IgD-negative memory B cell (primary cell): ENCODE results near the gene RNASET2. TPM values are rescaled to one million over a fixed set of nuclear protein-coding genes. Genes with fewer than 3 reads are reported as not detected.
"Not testable (repeated sequence)": the region's sequence is repeated elsewhere in the genome, so short reads cannot be mapped to it uniquely, and the experiment has no call there.

Experiments
- H3K27ac Mint-ChIP-seq, 3 donors: one replicate each; pipeline ENCODE4 v1.8.0; 2020 to 2022; ENCODE audit warnings: mild to moderate bottlenecking in 3 of 3, mixed read lengths in 3 of 3, moderate library complexity in 1 of 3
- H3K27me3 Mint-ChIP-seq: one replicate; pipeline ENCODE4 v1.8.0; 2021; ENCODE audit warnings: mixed read lengths
- H3K36me3 Mint-ChIP-seq: one replicate; pipeline ENCODE4 v1.8.0; 2020; ENCODE audit warnings: mild to moderate bottlenecking, mixed read lengths
- H3K4me1 Mint-ChIP-seq, 3 donors: one replicate each; pipeline ENCODE4 v1.8.0; 2020 to 2022; ENCODE audit warnings: mixed read lengths in 3 of 3, mild to moderate bottlenecking in 1 of 3
- H3K4me3 Mint-ChIP-seq, 4 donors: one replicate each; pipeline ENCODE4 v1.8.0; 2020 to 2022; ENCODE audit warnings: mild to moderate bottlenecking in 4 of 4, mixed read lengths in 4 of 4, moderate library complexity in 3 of 4
- H3K9me3 Mint-ChIP-seq, 3 donors: one replicate each; pipeline ENCODE4 v1.8.0; 2020 to 2021; ENCODE audit warnings: mixed read lengths in 3 of 3, mild to moderate bottlenecking in 1 of 3
- polyA plus RNA-seq: library from polyadenylated mRNA; unstranded; fragments of 300-500 nt; fragmentation: Illumina TruSeq; gene quantifications from one replicate; pipeline ENCODE4 v1.2.3, GENCODE V29; 2021

Gene RNASET2
- polyA plus RNA-seq, 1 donor from 2014 or later = 708 TPM

GRCh38 chr6:166900956-166901607, 55.3 kb downstream of the RNASET2 start:
- Mint-ChIP-seq H3K4me3 (no peak overlapping the region), H3K4me1 (peaks cover 12 to 15% (median 14%) of the 10 kb centered on the region in 3 donors), H3K9me3 (peaks cover 0 to 3% (median 1%) of the 10 kb centered on the region in 3 donors), H3K27ac (no peak overlapping the region), H3K36me3 (no peaks in the 10 kb centered on the region), H3K27me3 (no peaks in the 10 kb centered on the region)

GRCh38 chr6:166900130-166900708, 56.1 kb downstream of the RNASET2 start:
- H3K27me3 Mint-ChIP-seq = no peaks in the 10 kb centered on the region
- H3K9me3 Mint-ChIP-seq = peaks cover 0 to 3% (median 1%) of the 10 kb centered on the region in 3 donors
- H3K4me3 Mint-ChIP-seq = no peak overlapping the region
- peaks cover 12 to 14% (median 14%) of the 10 kb centered on the region in 3 donors for H3K4me1 Mint-ChIP-seq
- H3K36me3 Mint-ChIP-seq = no peaks in the 10 kb centered on the region
- no peak overlapping the region for H3K27ac Mint-ChIP-seq

- no peaks in the 10 kb centered on the region for H3K36me3 Mint-ChIP-seq
Measured at GRCh38 chr6:166898910-166899309, 57.4 kb downstream of the RNASET2 start.

GRCh38 chr6:166894614-166895013, 61.7 kb downstream of the RNASET2 start:
- H3K9me3 Mint-ChIP-seq, H3K4me3 Mint-ChIP-seq, H3K4me1 Mint-ChIP-seq, H3K27ac Mint-ChIP-seq, H3K36me3 Mint-ChIP-seq, H3K27me3 Mint-ChIP-seq: not testable (repeated sequence)

More at GRCh38 chr6:166898910-166899309, 57.4 kb downstream of the RNASET2 start:
- H3K27me3 Mint-ChIP-seq = no peaks in the 10 kb centered on the region
- no peak overlapping the region for H3K27ac Mint-ChIP-seq
- H3K9me3 Mint-ChIP-seq = peaks cover 0 to 3% (median 1%) of the 10 kb centered on the region in 3 donors
- peaks cover 3 to 5% (median 4%) of the 10 kb centered on the region in 3 donors for H3K4me1 Mint-ChIP-seq
- H3K4me3 Mint-ChIP-seq = no peak overlapping the region

- H3K27ac Mint-ChIP-seq, H3K9me3 Mint-ChIP-seq, H3K4me1 Mint-ChIP-seq, H3K4me3 Mint-ChIP-seq, H3K27me3 Mint-ChIP-seq, H3K36me3 Mint-ChIP-seq: not testable (repeated sequence)
Measured at GRCh38 chr6:166892472-166892871, 63.9 kb downstream of the RNASET2 start.

- not testable (repeated sequence) for H3K27me3 Mint-ChIP-seq, H3K9me3 Mint-ChIP-seq, H3K27ac Mint-ChIP-seq, H3K4me3 Mint-ChIP-seq, H3K4me1 Mint-ChIP-seq
- H3K36me3 Mint-ChIP-seq = peaks cover 19% of the 10 kb centered on the region
Measured at GRCh38 chr6:166886773-166887172, 69.6 kb downstream of the RNASET2 start.

- not testable (repeated sequence) for H3K4me1 Mint-ChIP-seq, H3K9me3 Mint-ChIP-seq, H3K27me3 Mint-ChIP-seq, H3K27ac Mint-ChIP-seq, H3K4me3 Mint-ChIP-seq
- peaks cover 19% of the 10 kb centered on the region for H3K36me3 Mint-ChIP-seq
Measured at GRCh38 chr6:166884958-166885357, 71.4 kb downstream of the RNASET2 start.

- Mint-ChIP-seq H3K9me3 (peaks cover 0 to 6% (median 5%) of the 10 kb centered on the region in 3 donors), H3K4me1 (peaks cover 0 to 5% (median 2%) of the 10 kb centered on the region in 3 donors), H3K36me3 (peaks cover 24% of the 10 kb centered on the region), H3K4me3 (no peak overlapping the region), H3K27ac (no peak overlapping the region), H3K27me3 (no peaks in the 10 kb centered on the region)
Measured at GRCh38 chr6:166879594-166879993, 76.8 kb downstream of the RNASET2 start.

Other genes with a start within 250 kb of the RNASET2 start
- gene CEP43, start 42.8 kb upstream of the RNASET2 start, polyA plus RNA-seq = 4.4 TPM
- gene CCR6, start 166.5 kb upstream of the RNASET2 start, polyA plus RNA-seq = 79.3 TPM
- not detected for gene GPR31, start 201.4 kb upstream of the RNASET2 start, polyA plus RNA-seq